ENCODE results near the gene TIMM17A.

TIMM17A gene

GRCh38 chr1:201955009-201955728 is at the start of gene TIMM17A:
TIMM17A (plus strand) TSS chr1:201955503; CDS start chr1:201955527, 24 bp downstream.
- peak; percentile 92 for DNase-seq (ENCODE audit: low read depth)

- DNase-seq (ENCODE audit: low read depth), result no peak
Observed at GRCh38 chr1:201906336-201906735, 49.0 kb upstream of the TIMM17A start.

GRCh38 chr1:201907621-201908020 is 47.7 kb upstream of the TIMM17A start:
- no peak for DNase-seq (ENCODE audit: low read depth)

GRCh38 chr1:201911826-201912571 is 43.3 kb upstream of the TIMM17A start:
- DNase-seq (ENCODE audit: low read depth), result no peak

- no peak for DNase-seq (ENCODE audit: low read depth)
Observed at GRCh38 chr1:201912832-201913231, 42.5 kb upstream of the TIMM17A start.

GRCh38 chr1:201914456-201915235 is 40.7 kb upstream of the TIMM17A start:
- no peak for DNase-seq (ENCODE audit: low read depth)

GRCh38 chr1:201916649-201917249 is 38.6 kb upstream of the TIMM17A start:
- DNase-seq (ENCODE audit: low read depth), result no peak

- DNase-seq (ENCODE audit: low read depth), result no peak
Observed at GRCh38 chr1:201917362-201918033, 37.8 kb upstream of the TIMM17A start.

GRCh38 chr1:201918343-201918742 is 37.0 kb upstream of the TIMM17A start:
- DNase-seq (ENCODE audit: low read depth), result no peak

- DNase-seq (ENCODE audit: low read depth), result no peak
Observed at GRCh38 chr1:201921952-201922558, 33.2 kb upstream of the TIMM17A start.

- no peak for DNase-seq (ENCODE audit: low read depth)
Observed at GRCh38 chr1:201925301-201925567, 30.1 kb upstream of the TIMM17A start.

- DNase-seq (ENCODE audit: low read depth), result no peak
Observed at GRCh38 chr1:201925981-201926645, 29.2 kb upstream of the TIMM17A start.

GRCh38 chr1:201928266-201928665 is 27.0 kb upstream of the TIMM17A start:
- DNase-seq (ENCODE audit: low read depth), result no peak

- no peak for DNase-seq (ENCODE audit: low read depth)
Observed at GRCh38 chr1:201930137-201930536, 25.2 kb upstream of the TIMM17A start.

- no peak for DNase-seq (ENCODE audit: low read depth)
Observed at GRCh38 chr1:201930803-201931202, 24.5 kb upstream of the TIMM17A start.

GRCh38 chr1:201933840-201934430 is 21.4 kb upstream of the TIMM17A start:
- no peak for DNase-seq (ENCODE audit: low read depth)

- DNase-seq (ENCODE audit: low read depth), result no peak
Observed at GRCh38 chr1:201937624-201938213, 17.6 kb upstream of the TIMM17A start.

GRCh38 chr1:201938440-201939035 is 16.8 kb upstream of the TIMM17A start:
- no peak for DNase-seq (ENCODE audit: low read depth)

GRCh38 chr1:201939148-201939547 is 16.2 kb upstream of the TIMM17A start:
- DNase-seq (ENCODE audit: low read depth), result no peak

- no peak for DNase-seq (ENCODE audit: low read depth)
Observed at GRCh38 chr1:201939574-201939973, 15.7 kb upstream of the TIMM17A start.
